ENCODE data around the gene IFI16.

GRCh38 chr1:159084152-159084551 is 74.4 kb downstream of the IFI16 start:
- TF ChIP-seq SREBF2 (IDR thresholded peaks at IDR 0.05; ENCODE audit: low read length): no peak
- TF ChIP-seq, protein P1, sequence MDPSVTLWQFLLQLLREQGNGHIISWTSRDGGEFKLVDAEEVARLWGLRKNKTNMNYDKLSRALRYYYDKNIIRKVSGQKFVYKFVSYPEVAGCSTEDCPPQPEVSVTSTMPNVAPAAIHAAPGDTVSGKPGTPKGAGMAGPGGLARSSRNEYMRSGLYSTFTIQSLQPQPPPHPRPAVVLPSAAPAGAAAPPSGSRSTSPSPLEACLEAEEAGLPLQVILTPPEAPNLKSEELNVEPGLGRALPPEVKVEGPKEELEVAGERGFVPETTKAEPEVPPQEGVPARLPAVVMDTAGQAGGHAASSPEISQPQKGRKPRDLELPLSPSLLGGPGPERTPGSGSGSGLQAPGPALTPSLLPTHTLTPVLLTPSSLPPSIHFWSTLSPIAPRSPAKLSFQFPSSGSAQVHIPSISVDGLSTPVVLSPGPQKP (IDR thresholded peaks at IDR 0.05; ENCODE audit: low read depth, low read length): no peak
